ENCODE measurements around the gene TTC7B. TPM values are rescaled to one million over a fixed set of nuclear protein-coding genes. Genes with fewer than 3 reads are reported as not detected.

Gene TTC7B
- total RNA-seq, 1 donor from 2014 or later, result 55.5 TPM

GRCh38 chr14:90518069-90518940, 297.9 kb downstream of the TTC7B start:
- TF ChIP-seq CTCF (IDR thresholded peaks at IDR 0.05; ENCODE audit: borderline replicate concordance), result no peak
- peaks cover 69% of the 10 kb centered on the region for H3K4me1 ChIP-seq
- H3K36me3 ChIP-seq, result no peaks in the 10 kb centered on the region
- no peak for DNase-seq
- no peaks in the 10 kb centered on the region for H3K27me3 ChIP-seq (ENCODE audit: low read depth)
- H3K9me3 ChIP-seq (replicated peaks), result no peaks in the 10 kb centered on the region
- H3K4me3 ChIP-seq, result no peak overlapping the region
- intact Hi-C loops (cut with micrococcal nuclease), result no loop called here
- peak overlapping the region; percentile 30 for H3K27ac ChIP-seq (replicated peaks)

DNA sequence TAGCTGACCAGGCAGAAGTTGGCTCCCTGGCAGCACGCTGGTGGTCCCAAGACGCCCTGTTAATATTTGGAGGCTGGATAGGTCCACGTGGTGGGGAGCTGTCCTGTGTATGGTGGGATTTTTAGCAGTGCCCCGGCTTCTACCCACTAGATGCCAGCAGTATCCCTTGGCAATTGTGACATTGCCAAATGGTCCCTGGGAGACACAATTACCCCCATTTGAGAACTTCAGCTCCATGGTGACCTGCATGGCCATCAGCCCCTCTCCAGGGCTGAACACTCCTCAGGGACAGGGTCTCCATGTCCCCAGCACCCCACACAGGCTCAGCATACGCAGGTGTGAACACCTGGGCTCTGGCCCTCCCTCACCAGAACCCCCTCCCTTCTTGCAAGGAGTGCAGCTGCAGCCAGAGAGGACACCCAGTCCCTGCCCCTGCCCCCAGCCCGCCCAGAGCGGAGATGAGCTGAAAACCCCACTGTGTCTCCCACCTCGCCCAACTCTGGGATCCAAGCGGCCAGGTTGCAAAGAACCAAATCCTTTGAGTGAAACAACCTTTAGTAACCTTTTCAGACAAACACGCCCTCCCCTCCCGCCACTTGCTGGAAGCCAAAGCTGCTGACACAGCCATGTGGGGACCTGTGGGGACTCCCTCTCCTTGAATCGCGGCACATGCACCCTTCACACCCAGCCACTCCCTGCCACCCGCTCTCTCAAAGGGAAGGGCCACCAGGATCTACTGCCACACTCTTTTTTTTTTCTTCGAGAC, 299.0 kb downstream of the TTC7B start:
- no peak overlapping the region for H3K4me3 ChIP-seq

GRCh38 chr14:90514566-90514965, 301.7 kb downstream of the TTC7B start:
- no peaks in the 10 kb centered on the region for H3K36me3 ChIP-seq
- H3K4me1 ChIP-seq, result peaks cover 61% of the 10 kb centered on the region
- H3K27ac ChIP-seq (replicated peaks), result peak overlapping the region; percentile 94
- DNase-seq, result no peak
- H3K4me3 ChIP-seq, result no peak overlapping the region
- intact Hi-C loops (cut with micrococcal nuclease), result no loop called here
- no peak for TF ChIP-seq CTCF (IDR thresholded peaks at IDR 0.05; ENCODE audit: borderline replicate concordance)
- H3K27me3 ChIP-seq (ENCODE audit: low read depth), result no peaks in the 10 kb centered on the region
- H3K9me3 ChIP-seq (replicated peaks), result no peaks in the 10 kb centered on the region

More for the DNA sequence above, 299.0 kb downstream of the TTC7B start:
- no peak for TF ChIP-seq CTCF (IDR thresholded peaks at IDR 0.05; ENCODE audit: borderline replicate concordance)
- Histone ChIP-seq H3K9me3 (replicated peaks) (no peaks in the 10 kb centered on the region), H3K27me3 (ENCODE audit: low read depth) (no peaks in the 10 kb centered on the region), H3K27ac (replicated peaks) (no peak overlapping the region), H3K36me3 (no peaks in the 10 kb centered on the region), H3K4me1 (peaks cover 69% of the 10 kb centered on the region)
- DNase-seq, result no peak
- intact Hi-C loops (cut with micrococcal nuclease), result no loop called here

DNA sequence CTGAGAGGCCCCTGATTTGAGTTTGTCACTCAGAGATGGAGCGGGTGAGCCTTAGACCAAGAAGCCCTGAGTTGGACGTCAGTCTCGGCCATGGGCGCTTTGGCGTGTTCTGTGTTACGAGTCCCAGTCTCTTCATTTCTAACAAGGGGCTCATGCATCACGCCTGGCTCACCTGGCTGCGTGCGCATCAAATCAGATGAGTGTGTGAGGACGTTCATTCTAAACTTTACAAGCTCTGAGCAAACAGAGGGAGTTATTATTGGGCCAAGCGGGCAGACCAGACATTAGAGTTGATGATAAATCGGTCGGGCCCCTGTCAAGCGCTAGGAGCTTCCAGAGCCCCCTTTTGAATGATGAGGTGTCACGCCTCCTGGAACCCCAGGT, 302.2 kb downstream of the TTC7B start:
- no peaks in the 10 kb centered on the region for H3K9me3 ChIP-seq (replicated peaks)
- no peaks in the 10 kb centered on the region for H3K27me3 ChIP-seq (ENCODE audit: low read depth)
- DNase-seq, result no peak
- H3K4me1 ChIP-seq, result peaks cover 59% of the 10 kb centered on the region
- H3K4me3 ChIP-seq, result no peak overlapping the region
- TF ChIP-seq CTCF (IDR thresholded peaks at IDR 0.05; ENCODE audit: borderline replicate concordance), result no peak
- H3K27ac ChIP-seq (replicated peaks), result peak overlapping the region; percentile 94
- H3K36me3 ChIP-seq, result no peaks in the 10 kb centered on the region
- intact Hi-C loops (cut with micrococcal nuclease), result no loop called here

GRCh38 chr14:90513161-90514014, 302.8 kb downstream of the TTC7B start:
- DNase-seq, result peak; percentile 85
- Histone ChIP-seq H3K9me3 (replicated peaks) (no peaks in the 10 kb centered on the region), H3K27me3 (ENCODE audit: low read depth) (no peaks in the 10 kb centered on the region), H3K4me3 (no peak overlapping the region), H3K36me3 (no peaks in the 10 kb centered on the region), H3K27ac (replicated peaks) (peak overlapping the region; percentile 94), H3K4me1 (peaks cover 53% of the 10 kb centered on the region)
- intact Hi-C loops (cut with micrococcal nuclease), result no loop called here
- no peak for TF ChIP-seq CTCF (IDR thresholded peaks at IDR 0.05; ENCODE audit: borderline replicate concordance)

All from left ventricle myocardium inferior (tissue), 1 donor.